Muscle layer of colon (tissue), 2 donors: ENCODE data around the gene EMILIN3.

ENCODE experiments used
- H3K27ac ChIP-seq: one replicate; pipeline ENCODE4 v1.7.0; 2013; ENCODE audit warnings: low read depth, mild to moderate bottlenecking, low read length, moderate library complexity
- H3K27me3 ChIP-seq, 2 donors: one replicate each; pipeline ENCODE4 v1.7.0; 2013; ENCODE audit warnings: low read length in 2 of 2, mild to moderate bottlenecking in 2 of 2; ENCODE audit not compliant: insufficient read depth in 2 of 2, control insufficient read depth in 1 of 2
- H3K36me3 ChIP-seq: one replicate; pipeline ENCODE4 v1.7.0; 2013; ENCODE audit warnings: mild to moderate bottlenecking, low read length; ENCODE audit not compliant: insufficient read depth
- H3K4me1 ChIP-seq: one replicate; pipeline ENCODE4 v1.7.0; 2013; ENCODE audit warnings: mild to moderate bottlenecking, low read length; ENCODE audit not compliant: insufficient read depth
- H3K4me3 ChIP-seq, 2 donors: one replicate each; pipeline ENCODE4 v1.7.0; 2013; ENCODE audit warnings: low read length in 2 of 2, low read depth in 1 of 2, mild to moderate bottlenecking in 1 of 2, moderate library complexity in 1 of 2
- H3K9ac ChIP-seq: one replicate; pipeline ENCODE4 v1.7.0; 2013; ENCODE audit warnings: low read length
- H3K9me3 ChIP-seq: one replicate; pipeline ENCODE4 v1.7.0; 2013; ENCODE audit warnings: mild to moderate bottlenecking, low read length
- donor health status: abdominal sarcoma.
- donor health status: Adenocarcinoma of cecum.

The EMILIN3 gene

GRCh38 chr20:41366546-41367392, at the start of gene EMILIN3:
TSS of gene EMILIN3 (minus strand) at chr20:41366818. CDS start at chr20:41366634, 184 bp downstream.
- H3K27ac ChIP-seq = no peak within 1 kb of the TSS
- peak within 1 kb of the TSS in 1 of 2 donors; percentile 11 for H3K4me3 ChIP-seq
- H3K9ac ChIP-seq = no peak within 1 kb of the TSS
- peaks cover 7 to 40% of the 10 kb centered on the region in 2 donors for H3K27me3 ChIP-seq
- H3K9me3 ChIP-seq = no peaks in the 10 kb centered on the region
- no peaks in the 10 kb centered on the region for H3K36me3 ChIP-seq
- peaks cover 8% of the 10 kb centered on the region for H3K4me1 ChIP-seq

DNA sequence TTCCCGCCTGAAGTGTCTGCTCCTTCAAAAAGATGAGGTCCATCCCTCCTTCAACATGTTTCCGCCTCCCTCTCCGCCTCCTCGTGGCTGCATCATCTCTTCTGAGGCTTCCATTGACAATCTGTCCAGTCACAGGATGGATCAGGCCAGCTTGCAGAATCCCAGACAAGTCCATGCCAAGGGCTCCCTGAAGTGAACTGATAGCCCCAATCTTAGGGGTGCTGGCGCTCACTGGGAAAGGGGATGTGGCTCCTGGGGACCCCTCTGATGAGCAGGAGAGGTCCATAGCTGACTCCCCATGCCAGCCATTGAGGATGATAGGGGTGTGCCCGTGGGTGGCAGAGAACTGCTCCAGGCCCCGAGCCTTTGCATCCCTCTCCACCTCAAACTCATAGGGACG, 48.6 kb upstream of the EMILIN3 start:
- Histone ChIP-seq H3K9me3 (no peaks in the 10 kb centered on the region), H3K4me1 (no peaks in the 10 kb centered on the region), H3K9ac (no peak overlapping the region), H3K4me3 (no peak overlapping the region), H3K27ac (no peak overlapping the region), H3K27me3 (no peaks in the 10 kb centered on the region), H3K36me3 (peaks cover 89% of the 10 kb centered on the region)

DNA sequence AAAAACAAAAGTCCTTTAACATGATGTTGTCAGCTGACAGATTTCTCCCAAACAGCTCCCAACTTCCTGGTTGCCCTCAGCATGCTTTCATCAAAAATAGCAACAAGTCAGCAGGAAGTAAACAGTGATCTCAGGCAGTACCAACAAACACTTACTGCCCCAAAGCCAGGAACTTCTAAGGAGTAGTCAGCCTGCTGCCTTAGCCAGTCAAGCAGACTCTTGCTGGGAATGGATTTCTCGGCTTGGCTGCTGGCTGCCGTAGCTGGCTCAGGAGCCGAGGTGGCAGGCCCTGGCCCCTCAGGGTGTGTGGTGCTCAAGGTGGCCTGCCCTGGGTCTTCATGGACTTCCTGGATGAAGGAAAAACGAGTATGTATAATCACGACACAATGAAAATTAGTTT, 46.6 kb upstream of the EMILIN3 start:
- peaks cover 97% of the 10 kb centered on the region for H3K36me3 ChIP-seq
- no peaks in the 10 kb centered on the region for H3K9me3 ChIP-seq
- no peak overlapping the region for H3K4me3 ChIP-seq
- no peak overlapping the region for H3K27ac ChIP-seq
- H3K4me1 ChIP-seq = no peaks in the 10 kb centered on the region
- no peak overlapping the region for H3K9ac ChIP-seq
- no peaks in the 10 kb centered on the region for H3K27me3 ChIP-seq

GRCh38 chr20:41412324-41413120, 45.9 kb upstream of the EMILIN3 start:
- Histone ChIP-seq H3K9ac (no peak overlapping the region), H3K27ac (no peak overlapping the region), H3K4me1 (no peaks in the 10 kb centered on the region), H3K4me3 (no peak overlapping the region), H3K36me3 (peaks cover 94% of the 10 kb centered on the region), H3K9me3 (no peaks in the 10 kb centered on the region), H3K27me3 (no peaks in the 10 kb centered on the region)

DNA sequence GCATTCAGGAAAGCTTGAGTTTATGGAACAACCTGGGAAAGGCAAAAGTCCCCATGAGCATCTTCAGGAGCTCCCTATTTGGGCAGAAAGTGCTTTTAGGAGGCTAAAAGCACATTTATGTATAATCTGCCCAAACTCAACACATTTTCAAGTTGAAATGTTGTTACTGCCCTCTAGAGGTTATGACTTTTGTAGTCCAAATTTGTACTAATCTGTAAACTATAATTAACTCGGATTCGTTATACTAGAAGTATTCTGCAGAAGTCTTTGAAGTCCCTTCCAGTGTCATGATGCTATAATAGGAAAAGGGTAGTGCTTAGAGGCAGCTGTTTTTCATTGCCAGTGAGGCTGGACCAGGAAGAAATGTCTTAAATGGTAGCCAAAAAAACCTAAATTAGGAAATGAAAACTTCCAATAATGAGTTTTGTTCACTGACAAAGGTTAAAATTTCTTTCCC, 44.8 kb upstream of the EMILIN3 start:
- Histone ChIP-seq H3K9me3 (no peaks in the 10 kb centered on the region), H3K4me3 (no peak overlapping the region), H3K4me1 (no peaks in the 10 kb centered on the region), H3K27ac (no peak overlapping the region), H3K27me3 (no peaks in the 10 kb centered on the region), H3K9ac (no peak overlapping the region), H3K36me3 (peaks cover 94% of the 10 kb centered on the region)

DNA sequence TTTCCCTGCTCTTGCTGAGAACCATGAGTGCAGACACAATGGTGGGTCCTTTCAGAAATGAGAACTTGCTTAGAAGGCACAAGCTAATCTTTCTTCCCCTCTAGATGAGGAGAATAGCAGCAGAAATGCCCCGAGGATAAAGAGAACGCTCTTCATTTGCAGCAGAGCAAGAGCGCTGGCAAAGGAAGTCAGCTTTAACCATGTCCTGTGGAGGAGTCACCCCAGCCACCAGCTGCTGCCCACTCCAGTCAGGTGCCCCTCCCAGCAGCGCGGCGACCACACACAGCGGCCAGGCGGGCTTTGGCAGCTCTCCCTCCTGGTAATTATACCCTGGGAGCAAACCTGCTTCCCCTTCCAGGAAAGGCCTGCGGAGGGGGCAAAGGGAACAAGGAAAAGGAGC, 42.4 kb upstream of the EMILIN3 start:
- H3K36me3 ChIP-seq = peaks cover 94% of the 10 kb centered on the region
- no peak overlapping the region for H3K9ac ChIP-seq
- H3K4me1 ChIP-seq = no peaks in the 10 kb centered on the region

DNA sequence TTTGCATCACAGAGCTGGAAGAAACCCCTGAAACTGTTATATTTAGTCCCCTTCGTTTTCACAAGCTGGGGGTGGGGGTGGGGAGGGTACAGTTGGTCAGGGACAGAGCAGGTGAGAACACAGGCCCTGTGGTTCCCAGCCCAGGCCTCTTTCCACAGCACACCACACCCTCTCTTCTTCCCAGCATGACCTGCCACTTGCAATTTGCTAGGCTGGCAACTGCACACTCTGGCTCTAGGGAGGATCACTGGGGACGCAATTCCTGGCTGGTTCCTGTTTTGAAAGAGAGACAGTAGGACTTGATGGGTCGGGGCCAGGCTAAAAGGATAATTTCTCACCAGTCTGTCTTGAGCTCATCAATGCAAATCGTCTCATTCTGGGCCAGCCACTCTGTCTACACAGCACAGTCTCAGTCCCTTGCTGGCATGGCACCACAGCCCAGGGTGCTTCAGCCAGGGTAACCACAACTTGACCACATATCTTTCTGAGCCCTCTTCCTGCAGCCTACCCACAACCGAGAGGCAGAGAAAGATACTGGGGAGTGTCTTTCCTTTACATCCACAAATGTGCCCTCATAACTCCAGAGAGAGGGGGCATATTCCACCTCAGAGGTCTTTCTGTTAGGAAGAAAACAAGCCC, 41.7 kb upstream of the EMILIN3 start:
- no peak overlapping the region for H3K4me3 ChIP-seq
- no peaks in the 10 kb centered on the region for H3K27me3 ChIP-seq
- H3K9me3 ChIP-seq = no peaks in the 10 kb centered on the region
- peaks cover 88% of the 10 kb centered on the region for H3K36me3 ChIP-seq
- H3K4me1 ChIP-seq = no peaks in the 10 kb centered on the region
- no peak overlapping the region for H3K27ac ChIP-seq
- no peak overlapping the region for H3K9ac ChIP-seq

More for the DNA sequence above, 42.4 kb upstream of the EMILIN3 start:
- Histone ChIP-seq H3K27me3 (no peaks in the 10 kb centered on the region), H3K27ac (no peak overlapping the region), H3K9me3 (no peaks in the 10 kb centered on the region), H3K4me3 (no peak overlapping the region)

DNA sequence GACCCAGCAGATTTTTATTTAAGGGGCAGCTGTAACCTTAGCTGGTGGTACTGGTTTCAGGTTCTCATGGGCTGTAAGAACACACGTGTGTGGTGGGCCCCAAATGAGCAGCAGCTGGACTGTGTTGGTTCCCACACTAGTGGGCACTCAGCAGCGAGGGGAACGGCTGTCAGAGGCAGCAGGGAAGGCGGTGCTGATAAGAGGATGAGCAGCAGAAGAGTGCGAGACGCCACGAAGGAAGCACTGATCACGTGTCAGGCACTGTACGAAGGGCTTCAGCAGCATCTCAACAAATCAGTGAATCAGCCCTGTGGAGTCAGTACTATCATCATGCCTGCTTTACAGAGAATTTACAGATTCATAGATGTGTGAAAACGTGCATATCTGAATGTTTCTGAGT, 41.0 kb upstream of the EMILIN3 start:
- Histone ChIP-seq H3K4me1 (no peaks in the 10 kb centered on the region), H3K27me3 (no peaks in the 10 kb centered on the region), H3K9ac (no peak overlapping the region), H3K9me3 (no peaks in the 10 kb centered on the region), H3K27ac (no peak overlapping the region), H3K36me3 (peaks cover 82% of the 10 kb centered on the region), H3K4me3 (no peak overlapping the region)

DNA sequence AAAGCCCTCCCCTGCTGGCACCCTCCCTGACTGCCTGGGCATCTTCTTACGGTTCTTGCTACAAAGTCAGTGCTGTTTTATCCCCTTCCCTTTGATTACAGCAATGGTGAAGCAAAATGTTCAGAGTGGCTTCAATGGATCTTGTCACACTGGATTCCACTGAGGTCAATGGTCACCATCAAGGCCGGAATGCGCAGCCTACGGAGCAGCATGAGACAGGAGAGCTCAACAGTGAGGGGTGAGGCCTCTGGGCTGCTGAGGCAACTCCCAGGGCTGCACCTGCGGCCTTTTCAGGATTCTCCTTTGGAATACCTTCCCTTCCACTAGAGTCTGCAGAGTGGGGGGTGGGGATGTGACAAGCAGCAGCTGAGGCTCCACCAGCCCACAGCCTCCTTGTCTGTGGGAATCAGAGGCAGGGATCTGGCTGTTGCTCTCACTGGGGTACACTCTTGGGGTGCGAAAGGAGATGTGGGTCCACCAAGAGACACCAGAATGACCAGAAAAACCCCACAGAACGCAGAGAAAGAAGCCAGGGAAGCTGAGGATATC, 40.4 kb upstream of the EMILIN3 start:
- Histone ChIP-seq H3K27me3 (no peaks in the 10 kb centered on the region), H3K27ac (no peak overlapping the region), H3K9me3 (no peaks in the 10 kb centered on the region), H3K4me1 (no peaks in the 10 kb centered on the region), H3K9ac (no peak overlapping the region), H3K4me3 (no peak overlapping the region), H3K36me3 (peaks cover 79% of the 10 kb centered on the region)

- Histone ChIP-seq H3K36me3 (peaks cover 76% of the 10 kb centered on the region), H3K27me3 (no peaks in the 10 kb centered on the region), H3K27ac (no peak overlapping the region), H3K4me3 (no peak overlapping the region), H3K9me3 (no peaks in the 10 kb centered on the region), H3K9ac (no peak overlapping the region), H3K4me1 (no peaks in the 10 kb centered on the region)
Observed at GRCh38 chr20:41406353-41406752, 39.7 kb upstream of the EMILIN3 start.

GRCh38 chr20:41405436-41405835, 38.8 kb upstream of the EMILIN3 start:
- no peaks in the 10 kb centered on the region for H3K27me3 ChIP-seq
- H3K9me3 ChIP-seq = no peaks in the 10 kb centered on the region
- no peak overlapping the region for H3K27ac ChIP-seq
- no peak overlapping the region for H3K9ac ChIP-seq
- H3K4me3 ChIP-seq = no peak overlapping the region
- H3K4me1 ChIP-seq = no peaks in the 10 kb centered on the region
- peaks cover 67% of the 10 kb centered on the region for H3K36me3 ChIP-seq
